ENCODE measurements around the gene ADCY6.
"Not testable (repeated sequence)": the region's sequence is repeated elsewhere in the genome, so short reads cannot be mapped to it uniquely, and the experiment has no call there.

ADCY6 gene

DNA sequence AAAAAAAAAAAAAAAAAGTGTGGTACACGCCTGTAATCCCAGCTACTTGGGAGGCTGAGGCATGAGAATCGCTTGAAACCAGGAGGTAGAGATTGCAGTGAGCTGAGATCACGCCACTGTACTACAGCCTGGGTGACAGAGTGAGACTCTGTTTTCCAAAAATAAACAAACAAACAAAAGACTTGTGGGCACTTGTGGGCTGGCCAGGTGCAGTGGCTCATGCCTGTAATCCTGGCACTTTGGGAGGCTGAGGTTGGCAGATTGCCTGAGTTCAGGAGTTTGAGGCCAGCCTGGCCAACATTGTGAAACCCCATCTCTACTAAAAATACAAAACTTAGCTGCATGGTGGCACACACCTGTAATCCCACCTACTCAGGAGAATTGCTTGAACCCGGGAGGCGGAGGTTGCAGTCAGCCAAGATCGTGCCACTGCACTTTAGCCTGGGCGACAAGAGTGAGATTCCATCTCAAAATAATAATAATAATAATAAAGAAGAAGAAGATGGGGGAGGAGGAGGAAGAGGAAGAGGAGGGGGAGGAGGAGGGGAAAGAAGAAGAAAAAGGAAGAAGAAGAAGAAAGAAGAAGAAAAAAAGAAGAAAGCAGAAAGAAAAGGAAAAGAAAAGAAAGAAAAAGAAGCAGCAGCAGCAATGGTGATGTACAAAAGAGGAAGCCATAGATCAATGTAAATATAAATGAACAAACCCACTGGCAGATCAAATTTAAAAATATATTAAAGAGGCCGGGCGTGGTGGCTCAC is 44.5 kb downstream of the ADCY6 start:
- Histone ChIP-seq H3K4me3 (ENCODE audit: low read depth in 1 of 2, low read length in 1 of 2) (no peak overlapping the region), H3K4me1 (ENCODE audit: control insufficient read depth in 1 of 2, insufficient read depth in 1 of 2, low read depth in 1 of 2, low read length in 1 of 2) (no peaks in the 10 kb centered on the region), H3K27ac (no peak overlapping the region), H3K9me3 (no peaks in the 10 kb centered on the region), H3K27me3 (peaks cover 25% of the 10 kb centered on the region), H3K36me3 (no peaks in the 10 kb centered on the region)
- TF ChIP-seq, protein P1, sequence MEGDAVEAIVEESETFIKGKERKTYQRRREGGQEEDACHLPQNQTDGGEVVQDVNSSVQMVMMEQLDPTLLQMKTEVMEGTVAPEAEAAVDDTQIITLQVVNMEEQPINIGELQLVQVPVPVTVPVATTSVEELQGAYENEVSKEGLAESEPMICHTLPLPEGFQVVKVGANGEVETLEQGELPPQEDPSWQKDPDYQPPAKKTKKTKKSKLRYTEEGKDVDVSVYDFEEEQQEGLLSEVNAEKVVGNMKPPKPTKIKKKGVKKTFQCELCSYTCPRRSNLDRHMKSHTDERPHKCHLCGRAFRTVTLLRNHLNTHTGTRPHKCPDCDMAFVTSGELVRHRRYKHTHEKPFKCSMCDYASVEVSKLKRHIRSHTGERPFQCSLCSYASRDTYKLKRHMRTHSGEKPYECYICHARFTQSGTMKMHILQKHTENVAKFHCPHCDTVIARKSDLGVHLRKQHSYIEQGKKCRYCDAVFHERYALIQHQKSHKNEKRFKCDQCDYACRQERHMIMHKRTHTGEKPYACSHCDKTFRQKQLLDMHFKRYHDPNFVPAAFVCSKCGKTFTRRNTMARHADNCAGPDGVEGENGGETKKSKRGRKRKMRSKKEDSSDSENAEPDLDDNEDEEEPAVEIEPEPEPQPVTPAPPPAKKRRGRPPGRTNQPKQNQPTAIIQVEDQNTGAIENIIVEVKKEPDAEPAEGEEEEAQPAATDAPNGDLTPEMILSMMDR (IDR thresholded peaks at IDR 0.05) = no peak

DNA sequence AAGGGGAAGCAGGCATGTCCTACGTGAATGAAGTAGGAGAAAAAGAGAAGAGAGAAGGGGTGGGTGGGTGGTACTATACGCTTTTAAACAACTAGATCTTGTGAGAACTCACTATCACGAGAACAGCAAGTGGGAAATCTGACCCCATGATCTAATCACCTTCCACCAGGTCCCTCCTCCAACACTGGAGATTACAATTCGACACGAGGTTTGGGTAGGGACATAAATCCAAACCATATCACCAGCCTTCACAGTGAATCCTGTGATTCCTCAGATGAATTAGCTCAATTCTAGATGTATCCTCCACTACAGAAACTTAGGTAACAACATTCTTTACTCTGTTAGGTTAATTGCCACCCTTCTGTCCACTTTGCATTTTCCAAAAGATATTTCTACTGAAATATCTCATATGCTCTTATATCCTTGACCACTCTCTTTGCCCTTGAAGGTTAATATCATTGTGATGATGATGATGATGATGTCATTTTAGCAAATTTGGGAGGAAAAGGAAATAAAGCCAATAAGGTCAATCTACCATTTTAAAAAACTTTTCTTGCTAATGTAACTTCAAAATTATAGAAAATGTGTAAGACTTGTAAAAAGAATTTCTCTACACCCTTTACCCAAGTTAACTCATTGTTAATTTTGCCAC is 49.1 kb downstream of the ADCY6 start:
- TF ChIP-seq, protein P1 (IDR thresholded peaks at IDR 0.05) = no peak
- Histone ChIP-seq H3K4me1 (ENCODE audit: control insufficient read depth in 1 of 2, insufficient read depth in 1 of 2, low read depth in 1 of 2, low read length in 1 of 2) (no peaks in the 10 kb centered on the region), H3K27me3 (peaks cover 45% of the 10 kb centered on the region), H3K36me3 (no peaks in the 10 kb centered on the region), H3K9me3 (no peaks in the 10 kb centered on the region), H3K27ac (no peak overlapping the region), H3K4me3 (ENCODE audit: low read depth in 1 of 2, low read length in 1 of 2) (no peak overlapping the region)

DNA sequence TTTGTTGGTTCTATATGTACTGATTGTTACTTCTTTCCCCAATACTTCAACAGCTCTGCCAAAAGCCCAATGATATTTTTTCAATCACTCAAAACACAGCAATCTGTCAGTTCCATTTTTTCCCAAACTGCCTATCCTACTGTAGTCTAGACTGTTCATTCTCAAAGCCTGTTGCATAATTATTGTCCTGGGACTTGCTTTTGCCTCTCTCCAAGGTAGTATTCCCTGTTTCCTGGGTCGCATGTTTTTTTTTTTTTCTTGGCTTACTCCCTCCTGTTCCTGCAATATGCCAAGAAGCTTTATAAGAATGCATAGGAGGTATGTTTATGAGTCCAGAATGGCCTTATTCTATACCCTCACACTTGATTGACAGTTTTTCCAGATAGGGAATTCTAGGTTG is 52.4 kb downstream of the ADCY6 start:
- H3K27me3 ChIP-seq = peaks cover 40% of the 10 kb centered on the region
- no peak overlapping the region for H3K27ac ChIP-seq
- no peaks in the 10 kb centered on the region for H3K9me3 ChIP-seq
- no peak overlapping the region for H3K4me3 ChIP-seq (ENCODE audit: low read depth in 1 of 2, low read length in 1 of 2)
- H3K4me1 ChIP-seq (ENCODE audit: control insufficient read depth in 1 of 2, insufficient read depth in 1 of 2, low read depth in 1 of 2, low read length in 1 of 2) = no peaks in the 10 kb centered on the region
- no peaks in the 10 kb centered on the region for H3K36me3 ChIP-seq
- TF ChIP-seq, protein P1 (IDR thresholded peaks at IDR 0.05) = no peak

DNA sequence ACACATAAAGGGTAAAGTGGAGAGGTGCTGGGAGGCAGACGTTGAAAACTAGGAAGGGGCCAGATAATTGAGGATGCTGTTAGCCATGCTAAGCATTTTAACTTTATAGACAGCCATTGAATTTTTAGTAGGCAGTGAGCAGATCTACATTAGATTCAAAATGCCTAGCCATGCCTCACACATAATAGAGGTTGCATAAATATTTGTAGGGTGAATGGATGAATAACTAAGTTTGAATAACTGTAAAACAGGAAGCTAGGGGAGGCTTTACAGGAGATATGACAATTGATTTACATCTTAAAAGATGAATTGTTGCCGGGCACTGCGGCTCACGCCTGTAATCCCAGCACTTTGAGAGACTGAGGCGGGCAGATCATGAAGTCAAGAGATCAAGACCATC is 60.1 kb downstream of the ADCY6 start:
- Histone ChIP-seq H3K27me3 (peaks cover 3% of the 10 kb centered on the region), H3K9me3 (no peaks in the 10 kb centered on the region), H3K36me3 (no peaks in the 10 kb centered on the region), H3K4me3 (ENCODE audit: low read depth in 1 of 2, low read length in 1 of 2) (no peak overlapping the region), H3K27ac (no peak overlapping the region), H3K4me1 (ENCODE audit: control insufficient read depth in 1 of 2, insufficient read depth in 1 of 2, low read depth in 1 of 2, low read length in 1 of 2) (no peaks in the 10 kb centered on the region)
- TF ChIP-seq, protein P1 (IDR thresholded peaks at IDR 0.05) = no peak

DNA sequence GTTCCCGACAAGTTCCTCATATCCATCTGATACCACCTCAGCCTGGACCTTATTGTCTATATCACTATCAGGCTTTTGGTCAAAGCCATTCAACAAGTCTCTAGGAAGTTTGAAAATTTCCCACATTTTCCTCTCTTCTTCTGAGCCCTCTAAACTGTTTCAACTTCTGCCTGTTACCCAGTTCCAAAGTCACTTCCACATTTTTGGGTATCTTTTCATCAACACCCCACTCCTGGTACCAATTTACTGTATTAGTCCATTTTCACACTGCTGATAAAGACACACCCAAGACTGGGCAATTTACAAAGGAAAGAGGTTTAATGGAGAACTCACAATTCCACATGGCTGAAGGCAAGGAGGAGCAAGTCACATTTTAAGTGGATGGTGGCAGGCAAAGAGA is 68.2 kb downstream of the ADCY6 start:
- not testable (repeated sequence) for H3K27ac ChIP-seq; H3K36me3 ChIP-seq; H3K4me3 ChIP-seq (ENCODE audit: low read depth in 1 of 2, low read length in 1 of 2); H3K27me3 ChIP-seq; H3K9me3 ChIP-seq
- H3K4me1 ChIP-seq (ENCODE audit: control insufficient read depth in 1 of 2, insufficient read depth in 1 of 2, low read depth in 1 of 2, low read length in 1 of 2) = peaks cover 12 to 13% of the 10 kb centered on the region in 2 experiments

DNA sequence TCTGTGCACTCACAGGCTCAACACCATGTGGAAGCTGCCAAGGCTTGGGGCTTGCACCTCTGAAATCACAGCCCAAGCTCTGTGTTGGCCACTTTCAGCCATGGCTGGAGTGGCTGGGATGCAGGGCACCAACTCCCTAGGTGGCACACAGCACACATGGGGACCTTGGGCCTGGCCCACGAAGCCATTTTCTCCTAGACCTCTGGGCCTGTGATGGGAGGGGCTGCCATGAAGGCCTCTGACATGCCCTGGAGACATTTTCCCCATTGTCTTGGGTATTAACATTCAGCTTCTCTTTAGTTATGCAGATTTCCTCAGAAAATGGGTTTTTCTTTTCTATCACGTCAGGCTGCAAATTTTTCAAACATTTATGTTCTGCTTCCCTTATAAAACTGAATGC is 68.7 kb downstream of the ADCY6 start:
- not testable (repeated sequence) for H3K27me3 ChIP-seq; H3K27ac ChIP-seq; H3K4me3 ChIP-seq (ENCODE audit: low read depth in 1 of 2, low read length in 1 of 2); H3K36me3 ChIP-seq; H3K9me3 ChIP-seq
- H3K4me1 ChIP-seq (ENCODE audit: control insufficient read depth in 1 of 2, insufficient read depth in 1 of 2, low read depth in 1 of 2, low read length in 1 of 2) = peaks cover 18% of the 10 kb centered on the region in 2 experiments

DNA sequence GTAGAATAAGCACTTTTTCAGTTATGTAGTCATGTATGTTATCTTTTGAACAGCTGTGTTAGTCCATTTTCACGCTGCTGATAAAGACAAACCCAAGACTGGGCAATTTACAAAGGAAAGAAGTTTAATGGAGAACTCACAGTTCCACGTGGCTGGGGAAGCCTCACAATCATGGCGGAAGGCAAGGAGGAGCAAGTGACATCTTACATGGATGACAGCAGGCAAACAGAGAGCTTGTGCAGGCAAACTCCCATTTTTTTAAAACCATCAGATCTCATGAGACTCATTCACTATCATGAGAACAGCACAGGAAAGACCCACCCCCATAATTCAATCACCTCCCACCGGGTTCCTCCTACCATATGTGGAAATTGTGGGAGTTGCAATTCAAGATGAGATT is 69.9 kb downstream of the ADCY6 start:
- H3K36me3 ChIP-seq; H3K4me3 ChIP-seq (ENCODE audit: low read depth in 1 of 2, low read length in 1 of 2); H3K27ac ChIP-seq; H3K27me3 ChIP-seq; H3K9me3 ChIP-seq: not testable (repeated sequence)
- H3K4me1 ChIP-seq (ENCODE audit: control insufficient read depth in 1 of 2, insufficient read depth in 1 of 2, low read depth in 1 of 2, low read length in 1 of 2) = peaks cover 23 to 24% of the 10 kb centered on the region in 2 experiments

All from neutrophil (primary cell).